HS-5 (cell line): Measurements from ENCODE around the gene EIF5AL1.
"Not testable (repeated sequence)": the region's sequence is repeated elsewhere in the genome, so short reads cannot be mapped to it uniquely, and the experiment has no call there.

Source experiments
- DNase-seq: peaks from one replicate; pipeline ENCODE4 v3.0.0-alpha.2; 2012; ENCODE audit warnings: low read depth

Gene EIF5AL1

DNA sequence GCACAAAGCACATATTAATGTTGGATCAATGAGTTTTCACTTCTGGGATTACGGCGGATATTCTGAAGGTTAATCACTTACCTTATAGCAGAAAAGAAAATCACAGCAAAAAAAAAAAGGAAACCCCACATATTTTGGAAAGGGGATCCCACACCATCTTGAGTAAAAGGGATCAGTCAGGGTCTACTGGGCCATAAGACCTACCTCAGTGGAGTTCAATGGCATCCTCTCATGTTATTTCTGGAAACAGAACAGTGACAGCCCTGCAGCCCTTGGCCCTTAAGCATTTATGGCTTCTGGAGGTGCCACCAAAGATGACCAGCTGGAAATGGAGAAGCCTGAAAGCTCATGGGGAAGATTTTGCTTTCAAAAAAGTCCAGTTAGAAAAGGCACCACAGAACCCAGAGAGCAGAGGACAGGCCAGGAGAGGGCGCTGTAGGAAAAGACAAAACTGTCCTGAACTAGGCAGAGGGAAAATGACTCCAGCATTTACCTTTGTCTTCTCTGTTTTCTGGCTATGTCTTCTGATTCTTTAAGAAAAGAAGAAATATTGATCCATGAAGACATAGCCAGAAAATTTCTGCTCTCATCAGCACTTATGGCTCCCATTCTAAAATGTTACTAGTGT, 2.9 kb upstream of the EIF5AL1 start:
- DNase-seq: not testable (repeated sequence)

DNA sequence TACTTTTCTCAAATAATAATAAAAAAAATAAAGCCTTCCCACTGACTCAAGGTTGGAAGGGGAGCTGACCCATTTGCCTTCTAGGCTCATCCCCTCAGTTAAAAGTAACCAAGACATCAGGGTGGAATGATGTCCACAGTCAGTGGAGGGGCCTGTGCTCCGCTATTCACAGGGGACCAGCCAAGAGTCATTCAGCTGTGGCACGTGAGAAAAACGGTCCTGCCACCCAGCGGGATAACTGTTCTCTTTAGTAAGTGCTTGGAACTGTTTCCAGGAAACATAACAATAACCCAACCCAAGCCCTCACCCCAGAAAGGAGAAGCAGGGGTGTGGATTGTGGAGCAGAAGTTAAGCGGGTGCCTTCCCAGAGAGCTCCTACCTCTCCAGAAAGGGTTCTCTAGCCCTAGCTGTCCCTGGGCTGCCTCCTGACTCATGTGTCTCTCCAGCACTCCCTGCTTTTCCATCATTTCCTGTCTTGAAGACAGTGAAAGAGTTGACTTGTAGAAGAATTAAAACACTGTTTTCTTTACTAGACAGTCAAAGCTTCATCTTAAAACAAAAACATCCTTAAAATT, 2.3 kb upstream of the EIF5AL1 start:
- DNase-seq: not testable (repeated sequence)

DNA sequence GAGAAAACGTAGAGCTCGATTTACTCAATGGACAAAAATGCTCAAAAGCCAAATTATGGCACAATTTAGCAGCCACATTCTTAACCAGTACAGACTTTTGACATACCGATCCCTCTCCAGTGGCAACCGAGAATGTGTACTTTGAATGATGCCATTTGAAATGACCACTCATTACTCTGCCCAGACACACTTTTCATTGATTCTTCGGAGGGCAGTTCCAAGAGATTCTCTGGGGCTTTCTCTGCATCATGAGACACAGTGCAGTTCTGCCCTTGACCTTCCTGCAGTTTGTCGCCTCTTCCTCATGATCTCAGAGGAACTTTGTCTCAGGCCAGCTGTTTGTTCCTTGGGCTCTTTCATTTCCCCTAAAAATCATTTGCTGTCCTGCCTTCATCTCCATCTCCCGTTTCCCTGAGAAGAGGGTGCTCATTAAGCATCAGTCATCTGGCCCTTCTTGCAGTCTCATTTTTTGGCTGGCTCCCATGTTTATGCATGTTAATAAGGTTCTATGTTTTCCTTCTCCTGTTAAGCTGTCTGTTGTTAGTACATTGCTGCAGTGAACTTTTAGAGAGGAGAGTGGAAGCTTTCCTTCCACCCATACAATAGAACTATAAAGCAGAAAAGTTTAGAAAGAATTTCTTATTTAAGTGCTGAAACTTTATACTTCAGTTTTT, 4.3 kb downstream of the EIF5AL1 start:
- not testable (repeated sequence) for DNase-seq

DNA sequence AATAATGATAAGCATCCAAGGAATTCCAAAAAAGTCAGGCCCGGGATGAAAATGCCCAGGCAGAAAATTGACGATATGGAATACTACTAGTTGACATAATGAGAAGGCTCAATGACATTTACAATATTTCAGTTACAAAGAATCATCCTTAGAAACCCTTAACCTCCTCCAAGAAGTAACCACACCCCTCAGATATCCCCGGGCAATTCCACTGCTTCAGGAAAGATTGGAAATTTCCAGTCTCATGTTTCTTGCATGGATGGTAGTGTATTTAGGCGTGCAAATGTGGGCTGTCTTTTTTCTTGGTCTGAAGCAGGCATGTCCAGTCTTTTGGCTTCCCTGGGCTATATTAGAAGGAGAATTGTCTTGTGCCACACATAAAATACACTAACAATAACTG, 5.2 kb downstream of the EIF5AL1 start:
- not testable (repeated sequence) for DNase-seq

DNA sequence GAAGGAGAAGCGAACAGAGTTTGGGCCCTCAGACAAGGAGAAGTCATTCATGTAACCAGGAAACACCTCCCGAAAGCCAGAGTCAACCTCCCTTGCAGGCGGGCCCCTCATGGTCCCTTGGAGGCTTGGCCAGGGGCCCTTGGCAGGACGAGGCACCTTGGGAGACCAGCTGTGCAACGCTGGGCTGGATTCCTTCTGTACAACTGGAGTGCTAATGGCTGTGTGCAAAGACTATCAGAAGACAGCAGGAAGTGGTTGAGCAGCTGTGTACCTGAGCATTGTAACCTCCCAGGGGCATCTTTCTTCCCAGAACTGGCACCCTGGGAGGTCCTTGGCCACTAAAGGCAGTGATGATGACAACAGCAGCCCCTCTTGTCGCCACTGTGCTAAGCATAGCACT, 9.4 kb downstream of the EIF5AL1 start:
- not testable (repeated sequence) for DNase-seq

DNA sequence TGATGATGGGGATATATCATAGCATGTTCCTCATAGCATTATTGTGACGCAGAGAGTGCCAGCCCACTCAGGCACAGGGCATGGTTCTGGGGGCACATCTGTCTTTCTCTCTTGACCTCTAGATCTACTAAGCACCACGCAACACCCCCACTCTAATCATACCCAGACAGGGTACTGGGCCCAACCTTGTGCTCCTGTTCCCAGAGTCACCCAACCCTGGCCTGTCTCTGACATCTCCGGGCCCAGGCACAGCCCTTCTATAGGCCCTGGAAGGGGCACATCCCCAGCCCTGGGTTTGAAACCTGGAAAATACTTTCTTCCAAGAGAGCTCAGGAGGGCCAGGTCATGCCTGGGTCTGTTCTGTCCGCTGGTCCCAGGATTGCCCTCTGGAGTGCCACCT, 10.1 kb downstream of the EIF5AL1 start:
- not testable (repeated sequence) for DNase-seq

DNA sequence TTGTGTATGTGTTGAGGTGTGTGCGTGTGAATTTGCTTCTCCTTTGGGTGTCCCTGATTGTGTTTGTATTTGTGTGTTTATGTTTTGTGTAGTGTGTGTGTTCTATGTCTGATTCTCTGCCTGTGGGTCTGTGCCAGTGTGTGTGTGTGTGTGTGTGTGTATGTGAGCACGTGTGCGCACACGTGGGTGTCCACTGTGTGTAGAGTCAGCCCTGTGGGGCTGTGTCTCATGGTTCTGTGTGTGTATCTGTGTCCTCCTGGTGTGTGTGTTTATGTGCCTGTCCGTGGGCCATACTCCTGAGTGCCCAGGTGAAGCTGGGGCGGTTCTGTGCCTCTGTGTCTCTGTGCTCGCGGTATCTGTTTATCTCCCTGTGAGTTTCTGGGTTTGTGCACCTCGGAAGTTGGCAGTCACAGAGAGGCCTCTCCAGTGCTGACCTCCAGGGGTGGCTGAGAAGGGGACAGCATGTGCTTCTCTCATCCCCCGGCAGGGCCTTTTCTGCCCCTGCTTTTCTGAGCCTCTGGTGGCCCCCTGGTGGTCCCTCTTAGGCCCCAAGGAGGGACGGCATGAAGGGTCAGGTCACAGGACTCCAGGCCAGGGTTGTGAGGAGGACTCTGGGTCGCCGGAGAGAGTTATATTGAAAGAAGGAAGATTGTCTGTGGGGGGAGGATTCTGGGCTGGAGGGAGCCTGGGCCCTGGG, 11.0 kb downstream of the EIF5AL1 start:
- not testable (repeated sequence) for DNase-seq

DNA sequence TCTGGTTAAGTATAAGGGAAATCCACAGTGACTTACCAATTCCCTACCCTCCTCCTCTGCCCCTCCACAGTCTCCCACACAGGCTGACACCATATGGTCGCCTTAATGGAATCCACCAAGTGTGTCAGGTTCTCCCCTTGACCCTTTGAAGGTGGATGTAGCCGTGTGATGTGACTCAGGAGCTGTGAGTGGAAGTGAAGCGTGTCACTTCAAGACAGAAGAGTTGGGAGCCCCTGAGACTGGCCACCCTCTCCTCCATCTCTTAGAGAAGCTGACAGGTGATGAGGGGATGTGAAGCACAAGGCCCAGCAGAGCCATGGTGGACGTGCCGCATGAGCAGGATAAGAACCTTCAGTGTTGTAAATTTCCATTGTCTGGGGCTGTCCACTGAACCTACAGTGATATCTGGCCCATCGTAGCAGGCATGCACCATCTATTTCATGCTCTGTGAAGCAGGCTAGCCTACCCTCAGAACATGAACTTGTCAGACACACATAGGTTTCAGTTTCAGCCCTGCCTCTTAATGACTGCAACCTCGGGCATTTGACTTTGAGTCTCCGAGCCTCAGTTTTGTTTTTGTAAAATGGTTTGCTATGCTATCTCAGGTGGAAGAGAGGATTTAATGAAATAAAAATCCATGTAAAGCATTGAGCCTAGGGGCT, 12.8 kb downstream of the EIF5AL1 start:
- DNase-seq: not testable (repeated sequence)

DNA sequence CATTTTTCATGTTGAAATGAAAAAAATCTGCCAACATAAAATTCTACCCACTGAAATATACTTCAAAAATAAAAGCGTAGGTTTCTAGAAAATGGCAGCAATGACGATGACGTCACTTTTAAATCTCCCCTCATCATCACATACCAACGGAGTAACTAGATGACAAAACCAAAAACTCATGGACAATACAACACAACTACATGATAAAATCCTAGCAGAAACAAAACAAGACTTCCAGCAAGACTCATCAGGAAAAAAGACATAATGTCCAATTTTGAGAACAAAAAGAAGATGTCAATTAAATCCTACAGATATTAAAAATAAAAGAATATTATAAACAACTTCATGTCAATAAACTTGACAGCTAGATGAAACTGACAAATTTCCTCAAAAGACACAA, 15.9 kb downstream of the EIF5AL1 start:
- DNase-seq: not testable (repeated sequence)

DNA sequence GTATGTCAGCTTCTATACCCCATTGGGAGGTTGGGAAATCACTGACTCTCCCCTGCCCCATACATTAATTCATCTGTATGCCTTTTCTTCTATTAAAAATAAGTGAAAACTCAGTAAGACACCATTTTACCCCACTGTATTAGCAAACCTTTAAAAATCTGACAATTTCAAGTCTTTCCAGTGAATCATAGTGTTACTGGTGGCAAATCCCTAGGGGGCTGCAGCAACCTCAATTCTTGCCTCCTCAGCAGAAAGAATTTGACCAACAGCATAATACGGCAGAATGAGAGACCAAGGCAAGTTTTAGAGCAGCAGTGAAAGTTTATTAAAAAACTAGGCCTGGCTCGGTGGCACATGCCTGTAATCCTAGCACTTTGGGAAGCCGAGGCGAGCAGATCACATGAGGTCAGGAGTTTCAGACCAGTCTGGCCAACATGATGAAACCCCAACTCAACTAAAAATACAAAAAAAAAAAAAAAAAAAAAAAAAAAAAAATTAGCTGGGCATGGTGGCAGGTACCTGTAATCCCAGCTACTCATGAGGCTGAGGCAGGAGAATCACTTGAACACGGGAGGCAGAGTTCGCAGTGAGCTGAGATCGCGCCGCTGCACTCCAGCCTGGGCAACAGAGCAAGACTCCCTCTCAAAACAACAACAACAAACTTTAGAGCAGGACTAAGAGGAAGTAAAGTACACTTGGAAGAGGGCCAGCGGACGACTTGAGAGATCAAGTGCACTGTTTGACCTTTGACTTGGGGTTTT, 21.0 kb downstream of the EIF5AL1 start:
- DNase-seq: not testable (repeated sequence)

DNA sequence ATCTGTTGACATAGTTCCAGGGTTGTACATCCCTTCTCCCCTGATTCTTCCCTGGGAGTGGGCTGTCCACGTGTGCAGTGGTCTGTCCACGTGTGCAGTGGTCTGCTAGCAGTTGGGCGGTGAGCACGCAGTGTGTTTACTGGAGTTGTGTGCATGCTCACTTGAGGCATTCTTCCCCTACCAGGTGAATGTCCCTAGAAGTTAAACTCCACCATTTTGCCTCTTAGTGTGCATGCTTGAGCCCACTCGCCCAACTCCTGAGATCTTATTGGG, 21.5 kb downstream of the EIF5AL1 start:
- not testable (repeated sequence) for DNase-seq

DNA sequence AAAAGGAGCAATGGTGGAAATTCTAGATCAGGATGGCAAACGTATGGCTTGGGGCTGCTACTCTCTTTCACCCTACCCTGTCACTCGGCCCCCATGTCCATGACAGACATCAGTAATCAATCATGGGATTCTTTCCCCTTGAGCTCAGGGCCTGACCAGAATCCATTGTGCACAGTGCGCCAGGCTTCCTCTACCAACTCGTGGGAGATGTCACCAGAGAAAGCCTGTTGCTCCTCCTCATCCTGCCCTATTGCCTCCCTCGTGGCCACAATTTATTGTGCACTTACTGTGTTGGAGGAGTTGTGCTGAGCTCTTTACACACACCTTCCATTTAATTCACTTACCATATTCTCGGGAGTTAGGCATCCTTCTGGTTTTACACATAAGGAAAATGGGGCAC, 26.0 kb downstream of the EIF5AL1 start:
- not testable (repeated sequence) for DNase-seq

DNA sequence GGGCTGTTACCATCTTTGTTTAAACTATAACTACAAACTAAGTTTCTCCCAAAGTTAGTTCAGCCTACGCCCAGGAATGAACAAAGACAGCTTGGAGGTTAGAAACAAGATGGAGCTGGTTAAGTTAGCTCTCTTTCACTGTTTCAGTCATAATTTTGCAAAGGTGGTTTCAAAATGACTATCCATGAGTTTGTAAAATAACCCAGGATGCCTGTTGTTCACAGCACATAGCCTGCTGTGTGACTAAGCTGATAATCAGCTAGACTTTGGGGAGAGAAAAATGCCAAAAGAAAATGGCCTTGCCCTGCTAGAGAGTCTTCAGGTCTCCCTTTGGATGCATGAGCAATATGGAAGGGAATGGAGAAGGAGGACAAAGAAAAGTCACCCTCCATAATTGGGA, 28.6 kb downstream of the EIF5AL1 start:
- not testable (repeated sequence) for DNase-seq

DNA sequence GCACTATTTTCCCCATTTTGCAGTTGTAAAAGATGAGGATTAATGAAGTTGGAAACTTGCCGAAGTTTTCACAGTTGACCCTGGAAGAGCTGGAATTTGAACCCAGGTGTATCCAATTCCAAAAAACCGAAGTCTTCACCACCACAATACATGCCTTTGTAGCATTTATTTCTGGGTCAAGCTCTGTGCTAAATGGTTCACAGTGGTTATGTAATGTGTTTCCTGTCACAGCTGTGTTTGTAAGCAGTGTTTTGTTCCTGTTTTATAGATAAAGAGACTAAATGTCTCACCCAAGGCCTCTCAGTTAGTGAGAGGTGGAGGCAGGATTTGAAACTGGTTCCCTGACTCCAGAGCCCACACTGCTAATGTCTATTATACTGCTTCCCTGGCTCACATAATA, 30.3 kb downstream of the EIF5AL1 start:
- DNase-seq: no peak

DNA sequence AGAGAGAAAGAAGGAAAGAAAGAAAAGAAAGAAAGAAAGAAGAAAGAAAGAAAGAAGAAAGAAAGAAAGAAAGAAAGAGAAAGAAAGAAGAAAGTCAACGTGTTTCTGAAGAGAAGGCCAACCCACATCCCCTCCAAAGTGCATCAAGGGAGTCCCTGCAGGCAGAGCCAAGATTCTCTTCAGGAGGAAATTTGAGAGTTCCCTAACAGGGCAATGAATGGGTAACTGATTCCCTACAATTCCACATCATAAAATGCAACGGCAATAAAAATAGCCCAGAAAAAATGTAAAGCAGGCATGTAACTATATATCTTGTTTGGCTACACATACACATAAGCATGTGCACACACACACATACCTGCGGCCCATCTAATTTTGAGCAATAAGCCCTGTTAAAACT, 32.1 kb downstream of the EIF5AL1 start:
- DNase-seq: not testable (repeated sequence)

DNA sequence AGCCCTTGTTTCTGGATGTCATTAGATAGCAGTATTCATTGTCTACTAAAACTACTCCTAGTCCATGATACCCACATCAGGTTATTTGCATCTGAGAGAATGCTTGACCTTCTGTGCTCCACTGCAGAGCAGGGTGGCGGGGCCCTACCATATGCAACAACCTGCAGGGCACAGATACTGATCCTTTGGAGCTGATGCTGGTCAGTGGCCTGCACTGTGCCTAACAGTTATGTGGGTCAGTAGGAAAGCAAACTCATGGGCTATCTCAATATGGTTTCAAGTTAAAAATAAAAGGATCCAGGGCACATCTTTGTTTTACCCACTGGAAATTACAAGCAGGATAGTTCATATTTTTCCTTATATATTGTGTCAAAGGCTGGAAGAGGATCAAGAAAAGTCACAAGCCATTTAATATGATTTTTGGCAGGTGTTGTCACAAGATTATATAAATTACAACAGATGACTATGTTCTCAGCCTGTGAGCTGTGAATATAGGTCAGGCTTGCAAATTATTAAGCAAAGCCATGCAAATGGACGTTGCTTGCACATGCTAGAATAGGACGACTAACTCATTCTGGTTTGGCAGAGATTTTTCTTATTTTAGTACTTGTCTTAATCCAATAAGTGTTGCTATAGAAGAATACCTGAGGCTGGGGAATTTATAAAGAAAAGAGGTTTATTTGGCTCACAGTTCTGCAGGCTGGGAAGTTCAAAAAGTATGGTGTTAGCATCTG, 32.8 kb downstream of the EIF5AL1 start:
- not testable (repeated sequence) for DNase-seq

DNA sequence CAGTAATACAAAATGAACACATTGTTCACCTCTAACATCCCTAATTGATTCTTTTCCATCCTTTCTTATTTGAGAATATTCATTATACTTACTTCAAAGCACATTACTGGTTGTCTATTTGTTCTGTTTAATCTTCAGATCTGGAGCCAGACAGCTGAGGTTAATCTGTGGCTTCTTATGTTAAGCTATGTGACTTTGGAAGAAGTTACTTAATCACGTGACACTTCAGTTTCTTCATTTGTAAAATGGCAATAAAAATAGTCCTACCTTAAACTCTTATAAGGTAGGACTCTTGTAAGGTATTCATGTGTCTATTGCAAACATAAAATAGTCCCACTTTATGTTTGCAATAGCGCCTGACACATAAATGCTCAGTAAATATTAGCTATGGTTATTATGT, 34.8 kb downstream of the EIF5AL1 start:
- not testable (repeated sequence) for DNase-seq

DNA sequence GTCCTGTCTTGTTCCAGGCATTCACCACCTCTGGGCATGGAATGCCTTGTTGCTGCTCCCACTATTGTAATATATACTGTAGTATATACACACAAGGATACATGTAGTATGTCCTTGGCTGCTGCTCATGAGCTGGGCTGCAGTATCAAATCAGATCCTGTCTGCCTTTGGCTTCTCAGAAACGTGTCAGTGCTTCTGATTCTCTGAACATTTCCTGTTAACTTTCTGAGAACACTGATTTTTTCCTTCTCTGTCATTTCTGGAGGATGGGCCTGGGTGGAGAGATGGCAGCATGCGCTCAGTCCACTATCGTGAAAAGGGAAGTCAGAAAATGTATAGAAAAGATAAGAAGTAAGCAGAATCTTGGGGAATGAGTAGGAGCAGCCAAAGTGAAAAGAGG, 35.6 kb downstream of the EIF5AL1 start:
- no peak for DNase-seq

DNA sequence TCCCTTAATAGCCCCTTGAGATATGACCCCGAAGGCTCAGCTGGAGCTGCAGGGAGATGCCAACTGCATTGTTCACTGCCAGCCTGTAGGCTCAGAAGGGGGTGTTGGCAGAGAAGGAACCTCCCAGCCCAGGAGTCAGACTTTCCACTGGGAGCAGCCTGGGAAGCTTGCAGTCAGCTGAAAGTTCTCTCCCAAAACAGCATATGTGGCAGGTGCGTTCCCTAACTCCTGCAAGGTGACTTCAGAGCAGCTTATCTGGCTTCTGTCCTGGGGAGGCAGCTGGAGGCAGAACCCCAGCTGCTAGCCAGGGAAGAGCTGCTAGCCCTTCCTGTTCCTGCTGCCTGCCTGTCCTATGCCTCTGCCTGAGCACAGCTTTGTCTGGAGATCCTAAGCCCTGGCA, 39.8 kb downstream of the EIF5AL1 start:
- no peak for DNase-seq

DNA sequence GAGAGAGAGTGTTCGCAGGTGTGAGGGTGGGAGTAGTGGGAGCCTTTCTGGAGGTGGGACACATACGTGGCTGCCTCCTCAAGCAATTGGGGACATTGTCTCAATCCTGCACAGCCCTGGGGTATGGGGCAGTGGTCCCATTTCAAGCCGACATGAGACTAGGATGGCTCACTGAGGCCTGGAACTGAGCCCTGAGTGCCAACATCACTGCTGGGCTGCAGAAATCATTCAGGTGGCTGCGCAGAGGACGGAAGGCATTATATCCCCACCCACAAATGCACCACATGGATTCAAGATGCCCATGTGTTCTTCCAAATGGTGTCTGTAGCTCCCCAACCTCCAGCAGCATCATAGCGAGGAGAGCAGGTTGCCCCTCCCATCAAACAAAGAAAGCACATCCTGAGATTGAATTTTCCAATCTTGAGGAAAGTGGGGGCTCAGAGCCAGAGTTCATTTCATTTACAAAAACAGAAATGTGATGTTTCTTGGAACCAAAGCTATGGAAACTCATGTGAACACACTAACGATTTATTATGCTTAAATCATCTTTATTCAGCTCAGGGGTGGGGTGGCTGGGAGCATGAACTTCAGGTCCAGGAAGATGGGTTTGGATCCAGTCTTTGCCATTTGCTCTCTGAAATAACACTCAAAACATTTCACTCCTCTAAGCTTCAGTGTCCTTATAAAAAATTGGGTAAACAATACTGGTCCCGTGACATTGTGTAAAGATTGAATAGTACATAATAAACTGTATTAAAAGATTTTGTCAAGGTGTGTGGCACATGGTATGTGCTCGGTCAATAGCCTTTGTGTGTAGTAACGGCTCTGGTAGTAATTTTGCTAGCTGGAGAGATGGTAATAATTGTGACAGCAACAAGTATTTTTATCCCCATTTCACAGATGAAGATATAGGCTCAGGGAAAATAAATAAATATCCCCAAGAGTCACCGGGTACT, 43.3 kb downstream of the EIF5AL1 start:
- DNase-seq: no peak
